ENCODE results near the gene RPLP2. TPM values are rescaled to one million over a fixed set of nuclear protein-coding genes. Genes with fewer than 3 reads are reported as not detected.

The RPLP2 gene
- total RNA-seq (2021) = 1,270 and 1,465 TPM in 2 replicates
- Bru-seq, nascent RNA = percentile 98 among the genes with signal in this experiment
- percentile 98 among the genes with signal in this experiment for BruChase-seq, experiment 1, labeled RNA remaining after a 2-hour chase
- percentile 99 among the genes with signal in this experiment for BruChase-seq, experiment 2, labeled RNA remaining after a 6-hour chase
- long read RNA-seq, transcript RPLP2-201 (5 exons, 781 nt) = major isoform, 400 of 461 reads
- long read RNA-seq, transcript RPLP2-207 (4 exons, 637 nt) = minor isoform, 21 of 461 reads
- long read RNA-seq, transcript RPLP2-205 (2 exons, 646 nt) = minor isoform, 7 of 461 reads
- long read RNA-seq, partial matches to known transcripts = 14 of 461 reads
- long read RNA-seq, other reads (novel, unspliced or antisense) = 15 of 461 reads

DNA sequence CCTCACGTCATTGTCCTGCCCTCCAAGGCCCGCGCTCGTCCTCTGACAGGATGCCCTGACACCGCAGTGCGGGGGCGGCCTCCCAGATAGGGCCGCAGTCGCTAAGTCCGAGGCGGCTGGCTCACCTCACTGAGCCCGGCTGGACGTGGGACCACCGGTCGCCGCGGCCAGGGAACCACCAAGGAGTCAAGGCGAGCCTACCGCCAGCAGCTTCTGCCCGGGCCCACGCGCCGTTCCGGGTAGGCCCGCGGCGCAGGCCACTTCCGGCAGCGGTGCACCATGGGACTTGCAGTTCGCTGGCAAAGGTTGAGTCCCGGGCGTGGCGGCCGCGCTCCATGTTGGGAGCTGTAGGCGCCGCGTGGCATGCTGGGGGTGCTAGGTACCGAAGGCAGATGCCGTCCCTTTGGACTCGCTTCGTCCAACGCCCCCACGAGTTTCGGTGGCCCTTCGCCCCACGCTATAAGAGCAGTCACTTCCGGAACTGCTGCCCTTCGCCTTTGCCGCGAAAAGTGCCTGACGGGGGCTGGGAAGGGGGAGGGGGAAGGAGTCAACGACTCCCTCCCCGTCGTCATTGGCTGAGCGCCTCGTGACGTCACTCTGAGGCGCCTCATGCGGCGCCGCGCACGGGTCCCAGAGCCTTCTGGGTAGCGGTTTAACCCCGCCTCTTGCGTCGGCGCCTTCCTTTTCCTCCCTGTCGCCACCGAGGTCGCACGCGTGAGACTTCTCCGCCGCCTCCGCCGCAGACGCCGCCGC, at the start of gene RPLP2:
RPLP2 (plus strand) TSS at position 681 of the 753 bp plus-strand sequence. CDS start 268 bp downstream, outside the sequence.
- Histone ChIP-seq H3K79me2 (ENCODE audit: low read depth) (peaks cover 41% of the 10 kb centered on the region), H2AFZ (peak within 1 kb of the TSS; percentile 83), H3K27me3 (ENCODE audit: insufficient read depth, low read depth) (no peaks in the 10 kb centered on the region), H3K9me3 (ENCODE audit: insufficient read depth, low read depth) (no peaks in the 10 kb centered on the region), H3K4me2 (peak within 1 kb of the TSS; percentile 86), H3K9me2 (ENCODE audit: insufficient read depth) (no peaks in the 10 kb centered on the region), H3K4me3 (peak within 1 kb of the TSS; percentile 85), H3K36me3 (ENCODE audit: low read depth) (peaks cover 13% of the 10 kb centered on the region), H3K4me1 (replicated peaks; ENCODE audit: insufficient read depth) (peaks cover 9% of the 10 kb centered on the region; the same call in 1 of the 2 replicates), H3F3A (ENCODE audit: insufficient read depth, low read depth) (peaks cover 38% of the 10 kb centered on the region; the same call in 1 of the 2 replicates), H3K27ac (peak within 1 kb of the TSS; percentile 89), H4K20me1 (ENCODE audit: insufficient read depth) (peaks cover 12% of the 10 kb centered on the region)
- BruUV-seq (replicated peaks) = no TSS peak
- DNase-seq = peak; percentile 82 to 89
- ChIA-PET CTCF (no interaction called here), POLR2A (ENCODE audit: unreplicated experiment) (interaction anchor here (0.5 to 0.7 kb wide), 3 partner anchors 23 to 114 kb away, joined by 3 to 9 read pairs (median 5); partner anchors contain the start of gene TMEM80)
- intact Hi-C loops (cut with micrococcal nuclease; ENCODE audit: unreplicated experiment) = loop anchor here (5.0 kb wide), 1 partner anchor 33 kb away; the partner anchor contains the start of genes POLR2L and TSPAN4
- TF ChIP-seq EZH2 (IDR thresholded peaks at IDR 0.05; ENCODE audit: low read depth) (no peak), CTCF (conservative IDR thresholded peaks at IDR 0.05) (no peak)

- no peak overlapping the region for H3K4me3 ChIP-seq
- peaks cover 30% of the 10 kb centered on the region for H3K4me1 ChIP-seq (replicated peaks; ENCODE audit: insufficient read depth)
- peaks cover 40% of the 10 kb centered on the region for H4K20me1 ChIP-seq (ENCODE audit: insufficient read depth)
- DNase-seq = no peak
- no peaks in the 10 kb centered on the region for H3K9me2 ChIP-seq (ENCODE audit: insufficient read depth)
- ChIA-PET CTCF (no interaction called here), POLR2A (ENCODE audit: unreplicated experiment) (no interaction called here)
- H3K9me3 ChIP-seq (ENCODE audit: insufficient read depth, low read depth) = no peaks in the 10 kb centered on the region
- TF ChIP-seq CTCF (conservative IDR thresholded peaks at IDR 0.05) (no peak), EZH2 (IDR thresholded peaks at IDR 0.05; ENCODE audit: low read depth) (no peak)
- H2AFZ ChIP-seq = no peak overlapping the region
- H3K79me2 ChIP-seq (ENCODE audit: low read depth) = peaks cover 31% of the 10 kb centered on the region
- H3K4me2 ChIP-seq = no peak overlapping the region
- H3K27me3 ChIP-seq (ENCODE audit: insufficient read depth, low read depth) = no peaks in the 10 kb centered on the region
- H3K36me3 ChIP-seq (ENCODE audit: low read depth) = peaks cover 19% of the 10 kb centered on the region; the same call in 1 of the 2 replicates
- peak overlapping the region; percentile 90; the same call in 1 of the 2 replicates for H3K27ac ChIP-seq
- H3F3A ChIP-seq (ENCODE audit: insufficient read depth, low read depth) = peaks cover 77% of the 10 kb centered on the region
- BruUV-seq (replicated peaks) = no TSS peak
- intact Hi-C loops (cut with micrococcal nuclease; ENCODE audit: unreplicated experiment) = loop anchor here (5.0 kb wide), 1 partner anchor 98 kb away; no protein-coding TSS in a partner anchor
Measured at GRCh38 chr11:760236-760635, 49.5 kb upstream of the RPLP2 start.

GRCh38 chr11:761526-762108, 48.1 kb upstream of the RPLP2 start:
- BruUV-seq (replicated peaks) = no TSS peak
- CTCF ChIA-PET = no interaction called here
- peak overlapping the region; percentile 90 for H3K27ac ChIP-seq

More at GRCh38 chr11:761526-762108, 48.1 kb upstream of the RPLP2 start:
- POLR2A ChIA-PET (ENCODE audit: unreplicated experiment) = no interaction called here
- H2AFZ ChIP-seq = no peak overlapping the region
- H3K4me1 ChIP-seq (replicated peaks; ENCODE audit: insufficient read depth) = peaks cover 30% of the 10 kb centered on the region
- DNase-seq = no peak
- H3K4me3 ChIP-seq = no peak overlapping the region
- H3K36me3 ChIP-seq (ENCODE audit: low read depth) = peaks cover 19% of the 10 kb centered on the region; the same call in 1 of the 2 replicates
- no peaks in the 10 kb centered on the region for H3K27me3 ChIP-seq (ENCODE audit: insufficient read depth, low read depth)
- peaks cover 17% of the 10 kb centered on the region for H3K79me2 ChIP-seq (ENCODE audit: low read depth)
- peak overlapping the region; percentile 69; the same call in 1 of the 2 replicates for H3K4me2 ChIP-seq
- H3F3A ChIP-seq (ENCODE audit: insufficient read depth, low read depth) = peaks cover 90% of the 10 kb centered on the region
- intact Hi-C loops (cut with micrococcal nuclease; ENCODE audit: unreplicated experiment) = loop anchor here (1.0 to 5.0 kb wide), 3 partner anchors 33 to 99 kb away; no protein-coding TSS in a partner anchor
- no peaks in the 10 kb centered on the region for H3K9me3 ChIP-seq (ENCODE audit: insufficient read depth, low read depth)
- H4K20me1 ChIP-seq (ENCODE audit: insufficient read depth) = peaks cover 31% of the 10 kb centered on the region
- no peaks in the 10 kb centered on the region for H3K9me2 ChIP-seq (ENCODE audit: insufficient read depth)
- TF ChIP-seq CTCF (conservative IDR thresholded peaks at IDR 0.05) = no peak
- no peak for TF ChIP-seq EZH2 (IDR thresholded peaks at IDR 0.05; ENCODE audit: low read depth)
